HG02588 (cell line): ENCODE data around the gene CCDC148.

ENCODE experiments used
- ATAC-seq: cut with Tn5 transposase; IDR thresholded peaks from one replicate; pipeline ENCODE4 v1.9.1; 2021; ENCODE audit warnings: mild to moderate bottlenecking, moderate library complexity; ENCODE audit not compliant: unreplicated experiment

The CCDC148 gene

DNA sequence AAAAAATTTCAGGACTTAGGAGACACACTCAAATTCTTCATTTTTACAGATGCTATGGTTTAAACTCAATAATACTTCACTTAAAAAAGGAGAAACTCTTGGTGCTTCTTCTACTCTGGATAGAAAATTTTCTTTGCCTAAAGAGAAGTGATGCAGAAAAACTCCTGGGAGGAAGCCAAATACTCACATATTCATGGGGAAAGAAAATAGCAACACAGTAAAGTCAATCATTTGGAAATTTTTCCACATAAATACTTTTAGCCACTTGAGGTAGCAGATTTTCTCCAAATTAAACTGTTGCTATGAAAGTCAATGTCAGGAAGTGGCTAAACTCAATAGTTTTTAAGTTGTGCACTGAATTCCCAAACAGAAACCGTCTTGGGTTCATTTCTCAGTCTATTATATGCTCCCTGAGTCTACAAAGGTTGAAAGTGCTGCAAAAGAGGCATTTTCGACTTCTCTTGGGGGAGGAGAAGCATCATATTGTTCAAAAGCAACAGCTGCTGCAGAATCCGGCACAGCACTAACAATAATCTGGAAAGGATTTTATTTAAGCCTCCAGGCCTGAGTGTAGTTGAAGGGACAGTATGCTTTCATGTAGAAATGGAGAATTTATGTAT, 273.8 kb downstream of the CCDC148 start:
- ATAC-seq: no peak

- ATAC-seq: no peak
Observed at GRCh38 chr2:158181171-158181570, 275.4 kb downstream of the CCDC148 start.

DNA sequence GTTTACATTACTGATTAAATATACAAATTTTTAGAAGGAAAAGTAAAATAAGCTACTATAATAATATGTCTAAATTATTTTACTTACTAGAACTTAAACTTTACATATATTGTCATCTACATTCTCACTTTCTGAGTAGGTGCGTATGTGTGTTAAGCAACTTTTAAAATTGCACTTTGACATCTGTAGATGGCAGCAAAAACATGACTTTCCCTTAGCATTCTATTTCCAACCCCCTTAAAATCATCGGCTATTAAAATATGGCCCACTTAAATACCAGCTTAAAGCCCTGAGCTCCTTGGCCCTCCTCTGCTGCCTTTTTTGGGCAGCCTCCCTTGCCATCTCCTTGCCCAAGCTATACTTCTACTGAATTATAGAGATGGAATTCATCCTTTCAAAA, 276.9 kb downstream of the CCDC148 start:
- ATAC-seq: no peak

DNA sequence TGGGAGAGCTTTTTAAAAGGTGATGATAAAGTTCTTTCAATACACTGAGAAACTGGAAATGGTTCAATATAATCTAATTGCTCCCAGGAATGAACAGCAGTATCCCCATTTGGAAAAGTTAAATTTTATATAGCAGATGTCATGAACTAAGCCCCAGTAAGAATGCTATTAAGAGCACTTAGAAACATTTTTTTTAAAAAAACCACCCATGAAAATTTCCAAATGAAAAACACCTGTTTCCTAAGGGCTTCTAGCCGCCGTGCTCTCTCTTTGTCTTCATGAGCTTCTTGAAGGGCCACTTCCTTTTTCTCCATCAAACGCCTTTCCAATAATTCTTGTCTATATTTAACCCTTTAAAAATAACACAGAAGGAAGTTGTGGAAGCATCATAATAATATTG, 277.9 kb downstream of the CCDC148 start:
- no peak for ATAC-seq

DNA sequence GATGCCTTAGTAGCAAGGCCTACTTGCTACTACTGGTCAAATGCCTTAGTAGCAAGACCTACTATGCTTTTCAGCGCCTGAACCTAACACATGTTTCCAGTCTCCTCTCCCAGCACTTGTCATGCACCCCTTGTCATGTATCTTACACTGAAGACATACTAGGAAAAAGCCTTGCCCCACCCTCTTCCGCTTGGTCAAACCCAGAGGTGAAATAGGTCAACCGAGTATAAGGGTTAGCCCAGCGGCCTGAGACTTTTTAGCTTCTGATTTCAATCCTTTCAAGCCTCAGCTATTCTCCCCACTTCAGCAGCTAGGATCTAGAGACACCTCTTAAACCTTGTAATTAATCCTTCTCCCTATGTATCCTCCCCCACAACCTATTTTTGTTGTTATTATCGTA, 281.6 kb downstream of the CCDC148 start:
- no peak for ATAC-seq

- no peak for ATAC-seq
Observed at GRCh38 chr2:158174495-158174894, 282.1 kb downstream of the CCDC148 start.

- ATAC-seq: no peak
Observed at GRCh38 chr2:158172719-158173118, 283.8 kb downstream of the CCDC148 start.

DNA sequence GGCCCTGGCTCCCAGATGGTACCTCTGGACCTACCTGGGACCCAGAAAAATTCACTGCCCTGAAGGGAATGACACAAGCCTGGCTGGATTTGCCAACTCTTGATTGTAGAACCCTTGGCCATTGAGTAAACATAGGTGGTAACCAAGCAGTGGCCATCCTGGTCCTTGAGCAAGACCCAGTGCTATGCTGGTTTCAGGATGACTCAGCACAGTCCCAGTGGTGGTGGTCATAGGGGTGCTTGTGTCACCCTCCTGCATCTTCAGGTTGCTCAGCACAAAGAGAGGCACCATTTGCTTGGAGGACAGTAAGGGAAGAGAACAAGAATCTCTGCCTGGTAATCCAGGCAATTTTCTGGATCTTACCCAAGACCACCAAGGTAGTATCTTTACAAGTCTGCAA, 302.0 kb downstream of the CCDC148 start:
- no peak for ATAC-seq

- ATAC-seq: no peak
Observed at GRCh38 chr2:158153270-158154015, 303.1 kb downstream of the CCDC148 start.

DNA sequence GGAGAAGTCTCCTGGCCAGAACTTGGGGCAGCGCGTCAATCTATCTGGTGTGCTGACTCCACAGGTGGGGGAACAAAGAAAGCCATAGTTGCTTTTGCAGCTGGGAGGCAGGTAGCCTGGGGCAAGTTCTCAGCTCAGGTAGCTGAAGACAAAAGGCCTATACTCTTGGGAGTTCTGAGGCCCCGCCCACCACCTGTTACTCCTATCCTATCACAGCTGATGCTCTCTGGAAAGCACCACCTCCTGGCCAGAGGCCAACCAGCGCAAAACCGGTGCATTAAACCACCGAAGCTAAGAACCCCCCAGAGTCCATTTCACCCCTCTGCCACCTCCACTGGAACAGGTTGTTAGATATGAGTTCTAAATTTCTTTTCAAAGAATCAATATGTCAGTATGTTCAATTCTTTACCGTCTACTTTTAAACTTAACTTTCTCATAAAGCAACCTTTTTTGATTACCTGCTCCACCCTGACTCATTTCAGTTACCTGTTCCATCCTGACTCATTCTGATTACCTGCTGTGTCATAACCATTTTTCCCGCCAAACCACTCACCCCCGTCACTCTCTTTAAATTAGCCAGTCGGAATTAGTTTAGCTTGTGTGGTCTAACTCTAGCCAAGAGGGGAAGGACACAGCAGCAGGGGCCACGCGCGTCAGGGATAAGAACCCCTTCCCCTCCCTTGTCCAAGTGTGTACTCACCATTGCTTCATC, 311.5 kb downstream of the CCDC148 start:
- ATAC-seq: no peak

- no peak for ATAC-seq
Observed at GRCh38 chr2:158143703-158144360, 312.7 kb downstream of the CCDC148 start.

DNA sequence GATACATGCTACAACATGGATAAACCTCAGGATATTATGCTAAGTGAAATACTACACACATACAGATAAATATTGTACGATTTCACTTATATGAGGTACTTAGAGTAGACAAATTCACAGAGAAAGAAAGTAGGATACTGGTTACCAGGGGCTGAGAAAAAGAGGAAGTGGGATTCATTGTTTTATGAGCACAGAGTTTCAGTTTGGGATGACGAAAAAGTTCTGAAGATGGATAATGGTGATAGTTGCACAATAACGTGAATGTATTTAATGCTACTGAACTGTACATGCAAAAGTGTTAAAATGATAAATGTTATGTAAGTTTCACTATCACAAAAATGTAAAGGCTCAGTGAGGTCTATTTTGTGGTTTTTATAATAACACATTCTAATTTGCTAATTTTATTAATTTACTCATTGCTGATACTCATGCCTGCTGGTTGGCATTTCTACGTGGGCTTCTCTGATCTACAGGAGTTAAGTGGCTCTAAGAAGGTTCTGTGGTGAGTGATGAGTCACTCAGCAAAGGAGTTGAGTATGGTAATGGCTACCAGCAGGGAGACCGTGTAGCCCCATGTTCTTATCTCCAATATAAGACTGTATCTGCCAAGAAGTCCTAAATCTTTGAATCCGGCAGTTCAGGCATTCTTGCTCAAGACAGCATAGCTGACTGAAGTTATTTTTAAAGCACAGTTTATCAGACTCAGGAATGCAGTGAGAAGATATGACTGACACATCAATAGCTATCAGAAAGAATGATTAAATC, 313.8 kb downstream of the CCDC148 start:
- ATAC-seq: no peak

DNA sequence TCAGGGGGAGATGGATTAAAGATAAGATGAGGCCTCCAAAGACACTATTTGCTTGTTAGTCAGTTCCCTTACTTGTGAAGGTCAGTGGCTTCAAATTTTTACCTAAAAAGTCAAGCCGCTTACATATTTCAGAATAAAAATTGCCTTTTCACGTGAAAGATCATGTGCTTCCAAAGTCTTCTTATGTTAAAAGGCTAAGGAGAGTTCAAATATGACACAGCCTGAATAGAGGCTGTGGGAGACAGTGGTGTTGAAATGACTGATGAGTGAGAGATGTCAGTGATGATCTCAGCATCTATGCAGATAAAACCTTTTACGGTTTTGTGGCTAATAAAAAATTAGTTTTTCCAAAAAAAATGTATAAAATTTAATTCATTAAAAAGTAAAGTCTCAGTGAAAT, 314.4 kb downstream of the CCDC148 start:
- no peak for ATAC-seq

DNA sequence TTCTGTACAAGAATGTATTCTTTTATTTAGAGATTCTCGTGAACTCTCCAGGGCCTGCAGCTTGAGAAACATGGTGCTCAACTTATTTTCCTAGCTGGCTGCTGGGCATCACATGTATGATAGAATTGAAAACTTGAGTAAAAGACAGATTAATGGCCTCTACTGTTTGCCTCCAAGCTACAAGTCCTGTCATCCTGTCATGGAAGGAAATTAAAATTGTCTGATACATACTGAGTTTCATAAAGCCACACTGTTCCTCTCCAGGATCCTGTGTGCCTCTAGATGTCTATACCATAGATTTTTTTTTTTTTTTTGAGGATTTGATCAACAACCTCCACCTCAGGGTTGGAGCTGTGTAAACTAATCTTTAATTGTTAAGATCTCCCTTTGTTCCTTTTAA, 316.4 kb downstream of the CCDC148 start:
- ATAC-seq: no peak

GRCh38 chr2:158138255-158138654, 318.3 kb downstream of the CCDC148 start:
- ATAC-seq: no peak

GRCh38 chr2:158135096-158135495, 321.5 kb downstream of the CCDC148 start:
- no peak for ATAC-seq

DNA sequence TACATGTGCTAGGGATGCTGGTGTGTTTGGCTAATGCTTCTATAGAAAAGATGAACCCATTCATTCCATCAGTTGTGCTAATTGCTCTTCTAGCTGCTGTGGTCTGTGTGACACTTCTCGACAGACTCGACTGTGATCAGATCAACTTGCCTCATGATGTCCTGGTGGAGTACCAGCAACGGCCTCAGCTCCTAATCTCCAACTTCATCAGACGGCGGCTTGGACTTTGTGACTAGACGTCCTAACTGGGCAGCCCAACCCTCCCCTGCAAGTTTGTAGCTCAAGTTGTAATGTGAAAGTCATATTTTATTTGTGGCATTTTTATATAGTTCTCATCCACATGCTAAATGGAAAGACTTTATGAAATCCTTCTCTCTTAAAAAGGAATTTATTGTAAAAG, 321.9 kb downstream of the CCDC148 start:
- no peak for ATAC-seq

GRCh38 chr2:158134055-158134454, 322.5 kb downstream of the CCDC148 start:
- no peak for ATAC-seq

GRCh38 chr2:158131919-158132566, 324.5 kb downstream of the CCDC148 start:
- ATAC-seq: no peak

DNA sequence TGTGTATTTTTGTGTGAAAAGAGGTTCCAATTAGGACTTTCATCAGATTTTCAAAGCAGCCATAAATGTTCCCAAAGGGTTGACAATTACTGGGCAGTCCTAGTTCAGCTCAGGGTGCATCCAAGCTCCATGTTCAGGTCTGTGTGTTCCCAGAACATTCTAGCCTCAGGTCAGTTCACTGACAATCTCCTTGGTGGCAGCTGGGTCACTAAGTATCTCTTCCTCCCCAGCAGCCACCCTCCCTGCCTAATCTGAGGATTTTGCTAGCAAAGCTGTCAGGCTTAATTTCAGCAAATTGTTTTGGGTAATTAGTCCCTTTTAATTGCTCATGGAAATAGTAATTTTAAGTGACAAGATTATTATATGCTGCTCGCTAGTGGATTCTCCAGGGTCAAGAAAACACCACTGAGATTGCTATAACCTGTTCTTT, 325.1 kb downstream of the CCDC148 start:
- no peak for ATAC-seq
